Effector memory CD8-positive, alpha-beta T cell (primary cell): ENCODE results near the gene OSBPL6.

Experiments
- ATAC-seq: fragments of 150-1000 bp; cut with Tn5 transposase; replicated peaks from 2 replicates; pipeline ENCODE4 v1.10.0; 2021; ENCODE audit warnings: mild to moderate bottlenecking, moderate library complexity
- DNase-seq, 3 experiments: peaks; one replicate each; pipeline ENCODE4 v3.0.0; 2021
- H3K27ac Mint-ChIP-seq, 2 donors: one replicate each; pipeline ENCODE4 v1.8.0; 2022; ENCODE audit warnings: mild to moderate bottlenecking in 2 of 2, mixed read lengths in 2 of 2, moderate library complexity in 2 of 2
- H3K27me3 Mint-ChIP-seq, 2 donors: one replicate each; pipeline ENCODE4 v1.8.0; 2022; ENCODE audit warnings: mixed read lengths in 2 of 2
- H3K36me3 Mint-ChIP-seq: one replicate; pipeline ENCODE4 v1.8.0; 2022; ENCODE audit warnings: mild to moderate bottlenecking, moderate library complexity, mixed read lengths; ENCODE audit not compliant: insufficient read depth
- H3K4me1 Mint-ChIP-seq, 2 donors: one replicate each; pipeline ENCODE4 v1.8.0; 2022; ENCODE audit warnings: low read depth in 2 of 2, mixed read lengths in 2 of 2
- H3K4me3 Mint-ChIP-seq, 2 donors: one replicate each; pipeline ENCODE4 v1.8.0; 2022; ENCODE audit warnings: mild to moderate bottlenecking in 2 of 2, mixed read lengths in 2 of 2, moderate library complexity in 2 of 2
- H3K9me3 Mint-ChIP-seq, 2 donors: one replicate each; pipeline ENCODE4 v1.8.0; 2022; ENCODE audit warnings: mixed read lengths in 2 of 2

Gene OSBPL6

GRCh38 chr2:178256382-178257042 lies 62.2 kb downstream of the OSBPL6 start:
- Mint-ChIP-seq H3K4me1 (no peaks in the 10 kb centered on the region), H3K27ac (no peak overlapping the region), H3K36me3 (no peaks in the 10 kb centered on the region), H3K27me3 (peaks cover 17 to 20% of the 10 kb centered on the region in 2 donors), H3K4me3 (no peak overlapping the region), H3K9me3 (no peaks in the 10 kb centered on the region)
- ATAC-seq, result no peak
- DNase-seq, result no peak

- peaks cover 17 to 18% of the 10 kb centered on the region in 2 donors for H3K27me3 Mint-ChIP-seq
- no peaks in the 10 kb centered on the region for H3K4me1 Mint-ChIP-seq
These were observed 62.8 kb downstream of the OSBPL6 start for GRCh38 chr2:178257127-178257526.

GRCh38 chr2:178258916-178259315 lies 64.6 kb downstream of the OSBPL6 start:
- no peaks in the 10 kb centered on the region for H3K36me3 Mint-ChIP-seq

More at GRCh38 chr2:178257127-178257526, 62.8 kb downstream of the OSBPL6 start:
- no peak for DNase-seq
- H3K27ac Mint-ChIP-seq, result no peak overlapping the region
- no peak overlapping the region for H3K4me3 Mint-ChIP-seq
- no peaks in the 10 kb centered on the region for H3K36me3 Mint-ChIP-seq
- no peaks in the 10 kb centered on the region for H3K9me3 Mint-ChIP-seq
- ATAC-seq, result no peak

GRCh38 chr2:178263159-178263860 lies 69.0 kb downstream of the OSBPL6 start:
- Mint-ChIP-seq H3K9me3 (no peaks in the 10 kb centered on the region), H3K4me1 (no peaks in the 10 kb centered on the region), H3K27me3 (peaks cover 11% of the 10 kb centered on the region in 2 donors), H3K4me3 (no peak overlapping the region), H3K27ac (no peak overlapping the region), H3K36me3 (no peaks in the 10 kb centered on the region)
- DNase-seq, result no peak
- ATAC-seq, result no peak

More at GRCh38 chr2:178258916-178259315, 64.6 kb downstream of the OSBPL6 start:
- H3K4me1 Mint-ChIP-seq, result no peaks in the 10 kb centered on the region
- H3K4me3 Mint-ChIP-seq, result no peak overlapping the region
- DNase-seq (no peak), ATAC-seq (no peak)
- no peaks in the 10 kb centered on the region for H3K9me3 Mint-ChIP-seq
- H3K27ac Mint-ChIP-seq, result no peak overlapping the region
- H3K27me3 Mint-ChIP-seq, result peaks cover 15 to 17% of the 10 kb centered on the region in 2 donors

- Mint-ChIP-seq H3K36me3 (no peaks in the 10 kb centered on the region), H3K27ac (no peak overlapping the region), H3K9me3 (no peaks in the 10 kb centered on the region), H3K4me3 (no peak overlapping the region), H3K4me1 (no peaks in the 10 kb centered on the region), H3K27me3 (peaks cover 8 to 20% of the 10 kb centered on the region in 2 donors)
- ATAC-seq (no peak), DNase-seq (no peak)
These were observed 69.9 kb downstream of the OSBPL6 start for GRCh38 chr2:178264211-178264610.

- H3K27ac Mint-ChIP-seq, result no peak overlapping the region
These were observed 71.5 kb downstream of the OSBPL6 start for GRCh38 chr2:178265851-178266250.

GRCh38 chr2:178266445-178266844 lies 72.1 kb downstream of the OSBPL6 start:
- H3K4me1 Mint-ChIP-seq, result no peaks in the 10 kb centered on the region
- no peak overlapping the region for H3K4me3 Mint-ChIP-seq
- H3K9me3 Mint-ChIP-seq, result no peaks in the 10 kb centered on the region
- DNase-seq (no peak), ATAC-seq (no peak)
- H3K27ac Mint-ChIP-seq, result no peak overlapping the region
- no peaks in the 10 kb centered on the region for H3K36me3 Mint-ChIP-seq
- peaks cover 6 to 28% of the 10 kb centered on the region in 2 donors for H3K27me3 Mint-ChIP-seq

More at GRCh38 chr2:178265851-178266250, 71.5 kb downstream of the OSBPL6 start:
- Mint-ChIP-seq H3K9me3 (no peaks in the 10 kb centered on the region), H3K4me3 (no peak overlapping the region), H3K4me1 (no peaks in the 10 kb centered on the region), H3K36me3 (no peaks in the 10 kb centered on the region), H3K27me3 (peaks cover 6 to 28% of the 10 kb centered on the region in 2 donors)
- ATAC-seq (no peak), DNase-seq (no peak)

- Mint-ChIP-seq H3K9me3 (no peaks in the 10 kb centered on the region), H3K4me3 (no peak overlapping the region), H3K27me3 (peaks cover 6 to 28% of the 10 kb centered on the region in 2 donors), H3K36me3 (no peaks in the 10 kb centered on the region), H3K27ac (no peak overlapping the region), H3K4me1 (no peaks in the 10 kb centered on the region)
- ATAC-seq, result no peak
- DNase-seq, result no peak
These were observed 73.3 kb downstream of the OSBPL6 start for GRCh38 chr2:178267660-178268059.

- H3K4me3 Mint-ChIP-seq, result no peak overlapping the region
- DNase-seq (no peak), ATAC-seq (no peak)
- H3K27ac Mint-ChIP-seq, result no peak overlapping the region
- H3K4me1 Mint-ChIP-seq, result no peaks in the 10 kb centered on the region
- H3K9me3 Mint-ChIP-seq, result no peaks in the 10 kb centered on the region
- no peaks in the 10 kb centered on the region for H3K36me3 Mint-ChIP-seq
- peaks cover 11 to 28% of the 10 kb centered on the region in 2 donors for H3K27me3 Mint-ChIP-seq
These were observed 74.1 kb downstream of the OSBPL6 start for GRCh38 chr2:178268435-178268834.

GRCh38 chr2:178269438-178270224 lies 75.3 kb downstream of the OSBPL6 start:
- Mint-ChIP-seq H3K9me3 (no peaks in the 10 kb centered on the region), H3K36me3 (no peaks in the 10 kb centered on the region), H3K27me3 (peaks cover 11 to 28% of the 10 kb centered on the region in 2 donors), H3K27ac (no peak overlapping the region), H3K4me1 (no peaks in the 10 kb centered on the region), H3K4me3 (no peak overlapping the region)
- DNase-seq (no peak), ATAC-seq (no peak)

GRCh38 chr2:178270338-178270737 lies 76.0 kb downstream of the OSBPL6 start:
- no peak overlapping the region for H3K4me3 Mint-ChIP-seq
- no peak overlapping the region for H3K27ac Mint-ChIP-seq
- peaks cover 18 to 28% of the 10 kb centered on the region in 2 donors for H3K27me3 Mint-ChIP-seq
- H3K36me3 Mint-ChIP-seq, result no peaks in the 10 kb centered on the region
- ATAC-seq (no peak), DNase-seq (no peak)
- H3K4me1 Mint-ChIP-seq, result no peaks in the 10 kb centered on the region
- H3K9me3 Mint-ChIP-seq, result no peaks in the 10 kb centered on the region

GRCh38 chr2:178271094-178271493 lies 76.8 kb downstream of the OSBPL6 start:
- no peak overlapping the region for H3K4me3 Mint-ChIP-seq
- no peaks in the 10 kb centered on the region for H3K36me3 Mint-ChIP-seq
- H3K9me3 Mint-ChIP-seq, result no peaks in the 10 kb centered on the region
- H3K27ac Mint-ChIP-seq, result no peak overlapping the region
- no peaks in the 10 kb centered on the region for H3K4me1 Mint-ChIP-seq
- DNase-seq, result no peak
- ATAC-seq, result no peak
- peaks cover 21 to 22% of the 10 kb centered on the region in 2 donors for H3K27me3 Mint-ChIP-seq

GRCh38 chr2:178271629-178272333 lies 77.5 kb downstream of the OSBPL6 start:
- no peak for DNase-seq

More at GRCh38 chr2:178271629-178272333, 77.5 kb downstream of the OSBPL6 start:
- Mint-ChIP-seq H3K36me3 (no peaks in the 10 kb centered on the region), H3K27ac (no peak overlapping the region), H3K27me3 (peaks cover 17 to 22% of the 10 kb centered on the region in 2 donors), H3K4me3 (no peak overlapping the region), H3K4me1 (no peaks in the 10 kb centered on the region), H3K9me3 (no peaks in the 10 kb centered on the region)
- no peak for ATAC-seq
